GM12875 (cell line): ENCODE data around the gene SUGCT.

ENCODE experiments used
- H3K4me3 ChIP-seq: one replicate; pipeline ENCODE4 v1.5.1; 2011; ENCODE audit warnings: low read depth, low read length, control low read depth
- CTCF ChIP-seq: IDR thresholded peaks from 2 replicates; pipeline ENCODE4 v1.5.1; 2011; ENCODE audit warnings: low read depth, mild to moderate bottlenecking, control low read depth, inconsistent platforms, low read length, moderate library complexity, borderline replicate concordance; ENCODE audit not compliant: insufficient read depth

SUGCT gene

GRCh38 chr7:40629891-40630290 lies 495.1 kb downstream of the SUGCT start:
- TF ChIP-seq CTCF: no peak
- H3K4me3 ChIP-seq: no peak overlapping the region

GRCh38 chr7:40634118-40634517 lies 499.3 kb downstream of the SUGCT start:
- no peak for TF ChIP-seq CTCF
- H3K4me3 ChIP-seq: no peak overlapping the region

- H3K4me3 ChIP-seq: no peak overlapping the region
- no peak for TF ChIP-seq CTCF
These were observed 503.9 kb downstream of the SUGCT start for GRCh38 chr7:40638545-40639320.

GRCh38 chr7:40640566-40640965 lies 505.8 kb downstream of the SUGCT start:
- no peak for TF ChIP-seq CTCF
- no peak overlapping the region for H3K4me3 ChIP-seq

- no peak overlapping the region for H3K4me3 ChIP-seq
- no peak for TF ChIP-seq CTCF
These were observed 506.9 kb downstream of the SUGCT start for GRCh38 chr7:40641701-40642100.

- H3K4me3 ChIP-seq: no peak overlapping the region
- TF ChIP-seq CTCF: no peak
These were observed 508.9 kb downstream of the SUGCT start for GRCh38 chr7:40643664-40644063.

- H3K4me3 ChIP-seq: no peak overlapping the region
- TF ChIP-seq CTCF: no peak
These were observed 509.8 kb downstream of the SUGCT start for GRCh38 chr7:40644454-40645188.
